ENCODE measurements around the gene POU3F3.

POU3F3 gene

GRCh38 chr2:104847586-104848160, 6.2 kb upstream of the POU3F3 start:
- DNase-seq = no peak

DNA sequence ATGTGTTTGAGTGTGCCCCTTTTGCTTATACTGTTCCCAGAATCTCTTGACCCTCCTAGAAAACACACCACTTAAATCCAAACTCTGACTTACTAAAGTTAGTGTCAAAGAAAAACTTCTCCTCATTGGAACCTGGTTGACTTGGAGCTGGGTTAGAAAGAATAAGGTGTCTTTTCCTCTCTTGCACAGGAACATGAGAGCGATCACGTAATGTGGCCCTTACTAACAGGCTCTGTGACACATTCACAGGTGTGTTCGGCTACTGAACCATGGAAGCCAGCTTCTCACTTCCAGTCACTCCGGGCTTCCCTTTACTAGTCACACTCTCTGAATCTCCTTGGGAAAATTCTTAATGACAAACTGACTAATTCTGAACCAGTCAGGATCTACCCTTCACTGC, 5.4 kb upstream of the POU3F3 start:
- DNase-seq = no peak

GRCh38 chr2:104849101-104849500, 4.8 kb upstream of the POU3F3 start:
- DNase-seq = no peak

DNA sequence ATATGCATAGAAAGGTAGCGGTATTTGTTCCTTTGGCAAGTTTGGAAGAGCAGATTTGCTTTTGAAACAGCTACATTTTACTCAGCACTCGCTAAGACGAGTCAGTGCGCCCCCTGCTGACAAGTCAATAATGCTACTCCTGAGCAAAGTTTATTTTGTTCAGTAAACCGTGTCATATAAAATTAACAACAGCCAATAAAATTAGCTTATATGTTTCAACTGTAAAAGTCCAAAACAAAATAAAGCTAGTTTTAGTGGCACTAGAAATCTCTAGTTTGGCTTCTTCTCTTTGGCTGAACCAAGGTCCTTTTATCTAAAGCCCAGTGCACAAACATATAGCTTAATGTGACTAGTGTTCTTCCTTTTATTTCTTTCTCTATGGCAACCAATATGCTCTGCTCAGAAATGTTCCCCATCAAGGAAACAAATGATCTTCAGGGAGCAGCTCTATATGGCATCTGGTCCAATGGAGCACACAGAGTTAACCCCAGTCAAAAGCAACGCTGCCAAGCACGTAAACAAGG, 4.2 kb upstream of the POU3F3 start:
- DNase-seq = peak; percentile 84

- no peak for DNase-seq
These were observed 3.3 kb upstream of the POU3F3 start for GRCh38 chr2:104850361-104851290.

DNA sequence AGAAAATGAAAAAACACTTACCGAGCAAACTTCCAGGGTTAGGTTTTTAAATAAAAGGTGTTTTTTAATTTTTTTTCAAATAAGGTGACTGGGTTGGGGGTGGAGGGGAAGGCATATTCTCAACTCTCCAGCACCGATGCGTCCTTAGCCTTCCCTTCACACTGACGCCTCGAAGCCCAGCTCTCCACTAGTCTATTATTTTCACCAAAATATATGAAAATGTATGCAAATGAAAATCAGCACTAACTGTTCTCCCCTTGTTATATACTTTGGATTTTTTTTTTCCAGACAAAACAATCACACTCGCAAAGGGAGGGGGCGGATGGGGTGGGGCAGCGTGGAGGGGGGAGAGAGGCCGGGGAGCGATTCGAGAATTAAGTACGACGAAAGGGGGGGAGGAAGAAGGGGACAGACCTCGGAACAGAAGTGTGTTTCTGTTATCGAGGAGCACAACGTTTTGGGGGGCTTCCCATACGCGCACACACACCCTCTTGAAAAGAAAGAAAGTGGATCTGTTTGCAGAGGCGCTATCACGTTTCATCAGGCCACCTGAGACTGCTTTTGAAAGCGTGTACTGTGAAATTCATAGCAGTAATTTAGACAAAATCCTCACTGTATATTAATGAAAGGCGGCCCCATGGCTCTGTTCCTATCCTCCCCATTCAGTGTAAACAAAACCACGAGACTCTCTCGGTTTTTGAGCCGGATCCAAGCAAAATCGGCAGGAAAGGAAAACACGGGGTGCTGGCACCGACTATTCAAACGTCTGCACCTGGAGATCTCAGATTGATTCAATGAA, 2.4 kb upstream of the POU3F3 start:
- no peak for DNase-seq

DNA sequence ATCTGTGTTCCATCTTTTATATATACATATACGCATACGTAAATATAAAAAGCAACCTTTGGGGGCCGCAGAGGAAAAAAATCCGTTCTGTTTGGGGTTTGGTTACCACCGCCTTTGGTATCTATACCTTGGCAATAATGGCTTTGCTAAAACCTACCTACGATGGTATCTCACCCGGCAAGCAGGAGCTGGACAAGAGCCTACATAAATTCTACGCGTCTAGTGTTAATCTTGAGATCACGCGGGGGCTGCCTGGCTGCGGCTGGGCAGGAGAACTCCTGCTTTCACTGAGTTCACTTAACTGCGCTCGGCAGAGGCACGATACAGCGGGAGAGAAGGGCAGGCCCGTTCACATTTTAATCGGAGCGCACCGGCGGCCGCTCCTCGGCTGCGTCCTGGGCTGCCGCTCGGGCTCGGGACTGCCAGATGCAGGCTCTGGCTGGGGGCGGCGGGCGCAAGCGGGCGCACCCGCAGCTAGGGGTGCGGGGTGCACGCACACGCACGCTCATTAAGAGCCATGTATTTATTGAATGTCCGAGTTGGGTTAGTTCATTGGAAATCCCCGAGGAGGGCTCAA, 1.7 kb upstream of the POU3F3 start:
- no peak for DNase-seq

- no peak for DNase-seq
These were observed 744 bp downstream of the POU3F3 start for GRCh38 chr2:104854498-104855220.

- no peak for DNase-seq
These were observed 1.5 kb downstream of the POU3F3 start for GRCh38 chr2:104855221-104856085.

- DNase-seq = no peak
These were observed 2.4 kb downstream of the POU3F3 start for GRCh38 chr2:104856086-104856972.

- DNase-seq = no peak
These were observed 3.0 kb downstream of the POU3F3 start for GRCh38 chr2:104856973-104857261.

GRCh38 chr2:104857262-104858005, 3.5 kb downstream of the POU3F3 start:
- DNase-seq = no peak

DNA sequence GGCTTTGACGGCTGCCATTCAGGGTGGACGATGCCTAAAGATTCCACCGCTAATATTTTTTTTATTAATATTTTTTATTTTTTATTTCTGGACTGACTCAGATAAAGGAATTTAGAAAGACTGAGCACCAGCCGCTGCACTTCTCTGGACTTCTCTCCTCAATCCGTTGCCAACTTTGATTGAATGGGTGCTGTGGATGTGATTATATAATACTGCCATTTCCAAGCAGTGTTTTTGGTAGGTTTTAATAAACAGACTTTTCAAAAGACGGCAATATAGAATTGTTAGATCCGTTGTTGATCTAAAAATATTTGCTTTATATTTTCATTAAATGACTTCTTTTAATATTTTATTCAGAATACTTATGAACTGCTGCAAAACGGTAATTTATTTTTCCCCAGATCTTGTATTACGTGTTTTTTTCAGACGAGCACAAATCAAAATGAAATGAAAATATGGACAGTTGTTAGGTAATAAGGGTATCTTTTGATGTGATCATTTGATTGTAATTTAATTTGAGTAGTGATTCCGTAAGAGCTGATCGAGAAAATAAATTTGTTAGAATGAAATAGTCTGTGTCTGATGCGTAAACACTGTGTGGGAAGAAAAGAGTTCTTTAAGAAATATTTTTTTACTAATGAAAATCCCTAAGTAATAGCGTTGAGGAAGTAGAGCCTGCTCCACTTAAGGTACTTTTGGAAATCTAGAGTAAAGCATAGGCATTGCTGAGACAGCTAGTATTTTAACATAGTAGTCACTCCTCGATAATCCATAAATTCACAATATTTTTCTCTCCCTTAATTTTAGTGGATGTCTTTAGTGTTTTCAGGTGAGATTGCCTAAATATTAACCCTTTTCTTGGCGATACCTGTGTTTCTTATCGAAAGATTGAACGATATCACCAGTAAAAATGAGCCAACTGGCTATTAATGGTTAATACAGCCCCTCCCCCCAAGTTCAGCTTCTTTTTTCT, 4.4 kb downstream of the POU3F3 start:
- no peak for DNase-seq

GRCh38 chr2:104859291-104859765, 5.4 kb downstream of the POU3F3 start:
- no peak for DNase-seq

DNA sequence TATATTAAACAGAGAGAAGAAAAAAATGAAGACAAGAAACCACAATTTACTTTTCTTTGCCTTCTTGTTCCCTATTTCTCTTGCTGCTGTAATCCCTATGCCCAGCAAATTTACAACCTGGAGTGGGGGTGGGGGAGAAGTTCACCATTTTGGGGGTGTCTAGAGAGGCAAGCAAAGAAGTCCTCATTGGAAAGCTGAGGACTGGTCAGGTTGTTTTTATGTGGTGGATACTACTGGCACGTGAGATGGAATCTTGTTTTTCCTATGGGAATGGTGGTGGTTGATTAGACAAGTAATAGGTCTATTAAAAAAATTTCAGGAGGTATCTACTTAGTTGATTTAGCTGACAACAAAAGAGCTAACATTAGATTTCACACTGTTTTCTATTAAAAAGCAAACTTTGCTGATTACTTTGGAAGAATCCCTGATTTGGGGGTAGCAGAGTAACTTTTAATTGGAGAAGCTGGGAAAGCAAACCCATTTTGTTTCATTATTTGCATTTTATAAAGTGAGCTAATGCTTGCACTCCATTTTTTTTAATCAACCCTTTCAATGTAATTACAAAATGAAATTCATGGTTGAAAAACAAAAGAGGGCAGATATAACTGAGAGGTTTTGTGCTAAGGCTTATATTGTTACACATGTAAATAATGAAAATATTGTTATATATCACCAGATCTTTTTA, 6.0 kb downstream of the POU3F3 start:
- no peak for DNase-seq

- DNase-seq = no peak
These were observed 6.5 kb downstream of the POU3F3 start for GRCh38 chr2:104860451-104860790.

DNA sequence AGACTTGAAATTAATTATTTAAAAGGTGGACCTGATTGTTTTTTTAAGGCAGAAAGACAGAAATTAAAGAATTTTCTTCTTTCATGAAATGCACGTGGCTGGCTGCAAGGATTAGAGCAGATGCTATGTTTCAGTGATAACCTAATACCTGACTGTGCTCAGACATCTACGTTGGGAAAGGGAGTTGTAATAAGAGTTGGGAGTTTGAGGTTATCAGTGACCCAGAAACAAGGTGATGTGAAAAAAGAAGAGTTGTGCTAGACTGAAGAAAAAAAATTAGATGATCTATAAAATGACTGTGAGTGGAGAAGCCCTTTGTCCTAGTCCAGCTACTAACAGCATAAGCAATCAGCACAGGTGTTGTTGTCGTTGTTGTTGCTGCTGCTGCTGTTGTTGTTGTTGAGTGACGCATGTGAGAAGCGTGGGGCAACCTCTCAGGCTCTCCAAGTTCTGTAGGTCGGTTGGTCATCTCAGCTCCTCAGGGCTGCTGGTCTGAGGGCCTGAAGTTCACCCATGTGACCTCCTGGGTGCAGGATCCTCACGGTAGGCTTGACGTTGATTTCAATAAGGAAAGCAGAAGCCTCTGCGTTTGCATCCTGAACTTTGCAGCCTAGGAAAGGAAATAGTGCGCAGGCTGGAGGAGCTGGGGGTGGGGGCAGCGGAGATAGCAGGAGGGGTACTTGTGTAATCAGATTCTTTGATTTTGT, 7.6 kb downstream of the POU3F3 start:
- DNase-seq = no peak

Measured in activated CD4-positive, alpha-beta T cell treated with anti-CD3 and anti-CD28 coated beads for 48 hours (primary cell).